GM12864 (cell line): ENCODE data around the gene METAP2.

ENCODE experiments used
- DNase-seq: peaks from one replicate; pipeline ENCODE4 v3.0.0-alpha.2; 2011; ENCODE audit warnings: low read depth
- H3K4me3 ChIP-seq: 2 replicates; pipeline ENCODE4 v1.5.1; 2011; ENCODE audit warnings: mild to moderate bottlenecking, low read depth, low read length, control low read depth
- TF ChIP-seq, protein P1 (sequence below): IDR thresholded peaks from 2 replicates; pipeline ENCODE4 v1.5.1; 2011; ENCODE audit warnings: low read depth, mild to moderate bottlenecking, moderate library complexity, low read length, control low read depth, inconsistent platforms; ENCODE audit errors: missing control alignments

Gene METAP2

DNA sequence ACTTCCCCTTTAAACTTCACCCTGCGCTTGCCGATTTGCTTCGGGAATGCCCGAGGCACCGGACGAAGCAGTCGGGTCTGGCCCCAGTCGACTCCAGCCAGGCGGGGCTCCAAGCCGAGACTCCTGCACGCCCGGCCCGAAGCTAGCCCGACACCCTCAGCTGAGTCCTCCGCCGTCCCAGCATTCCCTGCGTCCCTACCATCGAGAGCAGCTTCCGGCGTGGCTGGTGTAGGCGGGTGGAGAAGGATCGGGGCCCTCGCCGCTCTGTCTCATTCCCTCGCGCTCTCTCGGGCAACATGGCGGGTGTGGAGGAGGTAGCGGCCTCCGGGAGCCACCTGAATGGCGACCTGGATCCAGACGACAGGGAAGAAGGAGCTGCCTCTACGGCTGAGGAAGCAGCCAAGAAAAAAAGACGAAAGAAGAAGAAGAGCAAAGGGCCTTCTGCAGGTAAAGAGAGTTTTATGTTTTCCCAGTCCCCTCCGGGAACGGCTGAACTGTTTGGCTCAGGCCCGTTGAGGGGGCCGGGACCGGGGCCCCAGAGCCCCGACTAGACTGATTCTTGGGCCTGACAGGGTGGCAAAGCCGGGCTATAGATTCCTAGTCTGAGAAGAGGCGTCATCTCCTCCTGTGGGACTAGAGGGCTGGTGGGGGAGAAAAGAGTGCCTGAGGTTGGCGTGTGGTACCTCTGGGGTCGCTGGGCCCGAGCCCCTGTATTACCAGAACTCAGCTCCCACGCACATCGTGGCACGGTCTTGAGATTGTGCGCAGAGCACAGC lies at the start of gene METAP2:
Gene METAP2 (plus strand): TSS at position 269 of the 776 bp plus-strand sequence. CDS start 28 bp downstream, at position 297.
- TF ChIP-seq, protein P1, sequence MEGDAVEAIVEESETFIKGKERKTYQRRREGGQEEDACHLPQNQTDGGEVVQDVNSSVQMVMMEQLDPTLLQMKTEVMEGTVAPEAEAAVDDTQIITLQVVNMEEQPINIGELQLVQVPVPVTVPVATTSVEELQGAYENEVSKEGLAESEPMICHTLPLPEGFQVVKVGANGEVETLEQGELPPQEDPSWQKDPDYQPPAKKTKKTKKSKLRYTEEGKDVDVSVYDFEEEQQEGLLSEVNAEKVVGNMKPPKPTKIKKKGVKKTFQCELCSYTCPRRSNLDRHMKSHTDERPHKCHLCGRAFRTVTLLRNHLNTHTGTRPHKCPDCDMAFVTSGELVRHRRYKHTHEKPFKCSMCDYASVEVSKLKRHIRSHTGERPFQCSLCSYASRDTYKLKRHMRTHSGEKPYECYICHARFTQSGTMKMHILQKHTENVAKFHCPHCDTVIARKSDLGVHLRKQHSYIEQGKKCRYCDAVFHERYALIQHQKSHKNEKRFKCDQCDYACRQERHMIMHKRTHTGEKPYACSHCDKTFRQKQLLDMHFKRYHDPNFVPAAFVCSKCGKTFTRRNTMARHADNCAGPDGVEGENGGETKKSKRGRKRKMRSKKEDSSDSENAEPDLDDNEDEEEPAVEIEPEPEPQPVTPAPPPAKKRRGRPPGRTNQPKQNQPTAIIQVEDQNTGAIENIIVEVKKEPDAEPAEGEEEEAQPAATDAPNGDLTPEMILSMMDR: no peak
- peak within 1 kb of the TSS; percentile 86 for H3K4me3 ChIP-seq
- DNase-seq: peak; percentile 88

DNA sequence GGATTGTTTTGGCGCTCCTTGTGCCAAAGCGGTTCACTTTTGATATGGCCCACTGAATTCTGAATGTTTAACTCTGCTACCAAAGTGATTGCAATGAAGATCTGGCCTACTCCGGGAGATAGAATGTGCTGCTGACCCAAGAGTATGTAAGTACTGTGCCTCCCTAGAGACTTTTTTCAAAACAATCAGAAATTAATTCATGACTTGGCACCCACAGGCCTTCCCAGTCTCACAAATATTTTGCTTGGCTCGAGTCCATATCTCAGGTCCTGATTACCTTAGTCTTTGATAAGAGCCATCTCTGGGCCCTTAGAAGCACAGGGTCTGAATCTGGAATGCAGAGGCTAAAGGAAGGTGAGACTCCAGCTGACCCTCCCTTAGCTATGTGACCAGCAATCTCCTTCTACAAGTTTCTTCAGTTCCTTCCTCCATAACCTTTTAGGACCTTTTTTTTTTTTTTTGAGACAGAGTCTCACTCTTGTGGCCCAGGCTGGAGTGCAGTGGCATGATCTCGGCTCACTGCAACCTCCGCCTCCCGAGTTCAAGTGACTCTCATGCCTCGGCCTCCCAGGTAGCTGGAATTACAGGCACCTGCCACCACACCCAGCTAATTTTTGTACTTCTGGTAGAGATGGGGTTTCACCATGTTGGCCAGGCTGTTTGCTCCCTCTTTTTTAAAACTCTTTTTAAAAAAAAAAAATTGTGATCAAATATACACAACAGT lies 49.5 kb upstream of the METAP2 start:
- no peak for DNase-seq
- no peak overlapping the region for H3K4me3 ChIP-seq
- TF ChIP-seq, protein P1: no peak

- H3K4me3 ChIP-seq: no peak overlapping the region
- DNase-seq: no peak
- TF ChIP-seq, protein P1: no peak
Measured at GRCh38 chr12:95429172-95429510, 44.8 kb upstream of the METAP2 start.

- no peak for DNase-seq
- TF ChIP-seq, protein P1: no peak
- no peak overlapping the region for H3K4me3 ChIP-seq
Measured at GRCh38 chr12:95431120-95431519, 42.8 kb upstream of the METAP2 start.

DNA sequence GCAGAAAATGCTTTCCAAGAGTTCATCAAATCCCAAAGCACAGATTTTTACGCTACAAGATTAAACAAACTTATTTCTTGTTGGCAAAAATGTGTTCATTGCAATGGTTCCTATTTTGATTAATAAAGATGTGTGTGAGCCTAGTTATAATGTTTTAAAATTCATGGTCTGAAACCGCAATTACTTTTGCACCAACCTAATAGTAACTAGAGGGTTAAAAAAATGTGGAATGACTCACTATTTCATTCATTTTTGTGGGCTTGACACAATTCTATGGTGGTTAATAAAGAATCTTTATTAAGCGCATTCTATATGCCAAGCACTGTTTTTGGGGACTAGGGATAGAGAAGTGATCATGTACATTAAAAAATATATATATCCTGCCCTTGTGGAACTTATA lies 38.6 kb upstream of the METAP2 start:
- H3K4me3 ChIP-seq: no peak overlapping the region
- TF ChIP-seq, protein P1: no peak
- no peak for DNase-seq

DNA sequence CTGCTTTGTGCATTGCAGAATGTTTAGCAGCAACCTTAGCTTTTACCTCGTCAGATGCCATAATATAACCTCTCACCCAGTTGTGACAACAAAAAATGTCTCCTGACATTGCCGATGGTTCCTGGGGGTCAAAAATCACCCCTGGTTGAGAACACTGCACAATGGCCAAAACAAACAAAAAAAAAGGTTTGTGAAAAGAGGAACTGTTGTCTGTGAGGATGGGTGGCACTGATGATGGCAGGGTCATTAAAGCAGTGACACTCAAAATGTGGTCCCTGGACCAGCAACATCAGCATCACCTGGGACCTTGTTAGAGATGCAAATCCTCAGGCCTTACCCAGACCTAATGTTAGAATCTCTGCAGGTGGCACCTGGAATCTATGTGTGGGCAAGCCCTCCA lies 36.4 kb upstream of the METAP2 start:
- DNase-seq: no peak
- H3K4me3 ChIP-seq: no peak overlapping the region
- TF ChIP-seq, protein P1: no peak
